Right cardiac atrium (tissue), 5 donors: ENCODE data around the gene TSC2. TPM values are rescaled to one million over a fixed set of nuclear protein-coding genes. Genes with fewer than 3 reads are reported as not detected.
A peak's percentile ranks its signal among the peaks of the same experiment; 100 is the strongest.

ENCODE experiments used
- ATAC-seq, 2 donors: fragments of 200-7000 bp; cut with Tn5 transposase; one replicate each; pipeline versions ENCODE4 v1.8.0 to v1.9.1; 2020; ENCODE audit warnings: moderate library complexity in 2 of 2, mild to moderate bottlenecking in 1 of 2
- DNase-seq, 3 donors: peaks; one replicate each; pipeline ENCODE4 v3.0.0-alpha.2; 2020
- H3K27ac ChIP-seq: one replicate; pipeline ENCODE4 v1.5.1; 2013; ENCODE audit warnings: mild to moderate bottlenecking, low read length, control low read depth, moderate library complexity
- H3K27me3 ChIP-seq: one replicate; pipeline ENCODE4 v1.6.1; 2013; ENCODE audit not compliant: control insufficient read depth, insufficient read depth
- H3K4me1 ChIP-seq: one replicate; pipeline ENCODE4 v1.6.1; 2013; ENCODE audit warnings: low read length; ENCODE audit not compliant: control insufficient read depth, insufficient read depth
- H3K4me3 ChIP-seq: one replicate; pipeline ENCODE4 v1.5.1; 2013; ENCODE audit warnings: low read length, control low read depth
- H3K9me3 ChIP-seq: one replicate; pipeline ENCODE4 v1.6.1; 2013; ENCODE audit warnings: low read length; ENCODE audit not compliant: control insufficient read depth
- WGBS: extraction: QIAGEN DNeasy Blood & Tissue Kit; methylation state at CpG from one replicate; pipeline ENCODE4 v1.1.7; 2013; 5-methylcytosine and 5-hydroxymethylcytosine counted together
- intact Hi-C, 4 donors: fragments of 100-400 bp; cut with DNase I; formaldehyde crosslinking; loops; one replicate each; pipeline versions ENCODE4 v1.11.0 to v1.14.0; 2022 to 2023
- long read RNA-seq, 4 donors: library from polyadenylated mRNA; unstranded; transcript quantifications; one replicate each; pipeline ENCODE4 v2.0.0, GENCODE V29; 2020 to 2021
- polyA plus RNA-seq: library from polyadenylated mRNA; stranded (reverse); fragments of 200-250 nt; gene quantifications from one replicate; pipeline ENCODE4 v1.2.3, GENCODE V29; 2013
- total RNA-seq, 4 donors: library from RNA; stranded (reverse); fragmentation: NEBNext Ultra II Directional; extraction: Animal tissue kit (Norgen Biotek cat#: 25700); gene quantifications; one replicate each; pipeline ENCODE4 v1.2.1, GENCODE V29; 2021
- donor health status: healthy with polysubstance abuse.
- donor health status: DM: no; HTN: yes; CAD: no.
- donor health status: DM: no; HTN: no; CAD: no.
- donor health status: DM: no; HTN: yes; CAD: no; lungs with severe emphysema.
- donor health status: DM: yes; HTN: yes; CAD: no.

The TSC2 gene
- total RNA-seq (10 to 100 TPM; 67.3 to 72.4 (median 69.4) TPM), polyA plus RNA-seq (34.7 TPM)
- long read RNA-seq, donor 1, full-length matches to known transcripts, result 5 of 62 reads
- long read RNA-seq, donor 1, partial matches to known transcripts, result 45 of 62 reads
- long read RNA-seq, donor 1, other reads (novel, unspliced or antisense), result 12 of 62 reads
- long read RNA-seq, donor 2, full-length matches to known transcripts, result 11 of 38 reads
- long read RNA-seq, donor 2, partial matches to known transcripts, result 17 of 38 reads
- long read RNA-seq, donor 2, other reads (novel, unspliced or antisense), result 10 of 38 reads
- long read RNA-seq, donor 3, full-length matches to known transcripts, result 20 of 67 reads
- long read RNA-seq, donor 3, partial matches to known transcripts, result 32 of 67 reads
- long read RNA-seq, donor 3, other reads (novel, unspliced or antisense), result 15 of 67 reads
- long read RNA-seq, donor 4, full-length matches to known transcripts, result 9 of 39 reads
- long read RNA-seq, donor 4, partial matches to known transcripts, result 23 of 39 reads
- long read RNA-seq, donor 4, other reads (novel, unspliced or antisense), result 7 of 39 reads

DNA sequence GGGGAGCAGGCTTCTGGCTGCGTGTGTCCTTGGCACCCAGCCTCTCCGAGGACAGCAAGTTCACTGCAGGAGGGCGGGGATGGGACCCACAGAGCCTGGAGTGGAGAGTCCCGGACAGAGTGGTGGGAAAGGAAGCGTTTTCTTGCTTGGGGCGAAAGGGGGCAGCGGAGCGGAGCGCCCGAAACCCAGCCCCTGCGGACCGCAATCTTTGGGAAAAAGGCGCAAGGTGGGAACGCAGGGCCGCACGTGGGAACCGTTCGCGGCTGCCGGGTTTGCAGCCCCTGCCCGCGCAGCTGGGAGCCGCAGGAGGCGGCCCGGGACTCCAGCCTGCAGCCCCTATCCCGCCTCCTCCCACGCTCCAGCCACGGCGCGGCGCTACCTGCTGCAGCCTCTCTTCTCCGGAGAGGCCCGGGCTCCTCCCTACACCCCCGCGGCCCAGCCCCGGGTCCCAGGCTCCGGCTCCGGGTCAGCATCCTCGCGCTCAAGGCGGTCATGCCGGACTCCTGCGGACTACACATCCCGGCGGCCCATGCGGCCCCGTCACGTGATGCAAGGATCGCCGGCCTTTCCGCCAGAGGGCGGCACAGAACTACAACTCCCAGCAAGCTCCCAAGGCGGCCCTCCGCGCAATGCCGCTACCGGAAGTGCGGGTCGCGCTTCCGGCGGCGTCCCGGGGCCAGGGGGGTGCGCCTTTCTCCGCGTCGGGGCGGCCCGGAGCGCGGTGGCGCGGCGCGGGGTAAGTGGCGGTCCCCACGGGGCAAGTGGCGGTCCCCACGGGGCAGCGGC lies at the start of gene TSC2, which contains the start of gene NTHL1:
TSS of gene TSC2 (plus strand) at position 656 of the 786 bp plus-strand sequence. CDS start 631 bp downstream, outside the sequence.
TSS of gene NTHL1 (minus strand) at position 505 of the 786 bp plus-strand sequence. CDS start at position 494, 11 bp downstream.
- Histone ChIP-seq H3K27ac (peak within 1 kb of the TSS; percentile 44), H3K9me3 (no peaks in the 10 kb centered on the region), H3K4me1 (peaks cover 4% of the 10 kb centered on the region), H3K4me3 (peak within 1 kb of the TSS; percentile 91), H3K27me3 (no peaks in the 10 kb centered on the region)
- WGBS, result under 1% methylated on average over 81 of the region's 81 CpGs
- peak; percentile 82 to 95 for ATAC-seq
- DNase-seq, result peak; percentile 97 to 99 (median 98)
- intact Hi-C loops, result no loop called here

DNA sequence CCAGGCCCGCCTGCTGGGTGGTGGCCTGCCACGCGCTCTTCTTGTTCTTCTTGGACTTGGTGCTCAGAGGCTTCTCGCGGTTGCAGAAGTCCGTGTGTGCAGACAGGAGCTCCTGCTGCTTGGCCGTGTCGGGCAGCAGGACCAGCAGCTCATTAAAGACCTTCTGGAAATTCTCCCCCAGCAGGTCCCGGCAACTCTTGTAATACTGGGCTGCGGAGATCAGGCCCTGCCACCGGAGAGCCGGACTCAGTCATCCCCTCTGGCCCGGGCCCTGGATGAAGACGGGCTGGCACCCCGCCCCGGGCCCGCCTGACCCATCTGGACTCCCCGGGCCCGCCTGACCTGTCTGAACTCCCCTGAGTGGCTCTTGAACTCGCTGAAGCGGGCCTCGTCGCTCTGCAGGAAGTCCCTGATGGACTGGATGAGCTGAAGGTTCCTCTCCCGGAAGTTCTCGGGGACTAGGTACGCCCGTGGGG lies 49.4 kb upstream of the TSC2 start:
- Histone ChIP-seq H3K4me3 (no peak overlapping the region), H3K4me1 (peaks cover 2% of the 10 kb centered on the region), H3K9me3 (no peaks in the 10 kb centered on the region), H3K27ac (no peak overlapping the region), H3K27me3 (no peaks in the 10 kb centered on the region)
- WGBS, result 93% methylated on average over 27 of the region's 27 CpGs
- peak in 2 of 3 donors; percentile 50 to 52 for DNase-seq
- ATAC-seq, result no peak
- intact Hi-C loops, result no loop called here

DNA sequence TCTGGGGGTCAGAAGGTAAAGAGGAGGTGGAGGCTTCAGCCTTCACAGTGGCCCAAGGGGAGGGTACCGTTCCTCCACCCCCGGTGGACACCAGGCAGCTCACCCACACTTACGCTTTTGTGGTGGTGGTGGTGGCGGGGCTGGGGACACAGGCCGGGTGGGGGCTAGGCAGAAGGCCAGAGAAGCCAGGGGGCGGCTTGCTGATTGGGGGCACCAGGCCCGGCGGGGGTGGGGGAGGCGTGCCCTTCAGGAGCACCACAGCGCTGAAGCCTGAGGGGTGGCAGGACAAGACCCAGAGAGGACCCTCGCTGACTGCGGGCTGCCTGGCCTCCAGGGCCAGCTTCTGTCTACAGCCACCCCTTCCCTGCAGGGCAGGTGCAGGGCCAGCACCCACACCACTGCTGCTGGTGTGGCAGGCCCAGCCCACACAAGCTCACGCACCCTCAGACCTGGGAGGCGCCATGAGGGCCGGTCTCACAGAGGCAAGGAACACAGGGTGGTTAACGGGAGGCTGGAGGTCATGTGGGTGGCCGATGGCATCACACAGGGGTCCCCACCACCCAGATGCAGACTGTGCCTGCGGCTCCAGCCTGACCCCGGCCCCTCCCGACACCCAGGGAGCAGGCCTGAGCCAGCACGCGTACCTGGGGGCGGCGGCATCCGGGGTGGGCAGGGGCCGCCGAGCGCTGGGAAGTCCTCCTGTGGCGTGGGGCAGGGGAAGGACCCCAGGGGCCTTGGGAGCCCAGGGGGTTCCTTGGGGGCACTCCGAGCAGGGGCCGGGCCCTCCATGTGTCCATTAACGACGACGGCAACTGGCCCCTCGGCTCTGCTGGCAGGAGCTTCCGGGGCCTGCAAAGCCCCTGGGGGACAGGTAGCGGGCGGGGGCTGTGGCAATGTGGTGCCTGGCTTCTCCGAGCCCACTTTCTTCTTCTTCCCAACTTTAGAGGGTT lies 48.7 kb upstream of the TSC2 start:
- no peaks in the 10 kb centered on the region for H3K9me3 ChIP-seq
- peak in 2 of 3 donors; percentile 57 to 62 for DNase-seq
- ATAC-seq, result no peak
- intact Hi-C loops, result no loop called here
- WGBS, result 93% methylated on average over 39 of the region's 39 CpGs
- H3K4me1 ChIP-seq, result peaks cover 2% of the 10 kb centered on the region
- H3K4me3 ChIP-seq, result no peak overlapping the region
- no peaks in the 10 kb centered on the region for H3K27me3 ChIP-seq
- no peak overlapping the region for H3K27ac ChIP-seq

- Histone ChIP-seq H3K27me3 (no peaks in the 10 kb centered on the region), H3K9me3 (no peaks in the 10 kb centered on the region), H3K4me1 (peaks cover 2% of the 10 kb centered on the region), H3K27ac (no peak overlapping the region), H3K4me3 (no peak overlapping the region)
- ATAC-seq (no peak), DNase-seq (peak in 1 of 3 donors; percentile 53)
- 85% methylated on average over 28 of the region's 28 CpGs for WGBS
- intact Hi-C loops, result loop anchor here in 1 of 4 donors (5.0 kb wide), 1 partner anchor 152 kb away; no protein-coding TSS in a partner anchor
These were observed 47.8 kb upstream of the TSC2 start for GRCh38 chr16:1999866-2000514.

- Histone ChIP-seq H3K4me3 (no peak overlapping the region), H3K27ac (no peak overlapping the region), H3K9me3 (no peaks in the 10 kb centered on the region), H3K27me3 (no peaks in the 10 kb centered on the region), H3K4me1 (peaks cover 2% of the 10 kb centered on the region)
- no peak for ATAC-seq
- intact Hi-C loops, result loop anchor here in 1 of 4 donors (5.0 kb wide), 1 partner anchor 151 kb away; no protein-coding TSS in a partner anchor
- WGBS, result 94% methylated on average over 19 of the region's 19 CpGs
- peak in 2 of 3 donors; percentile 40 to 50 for DNase-seq
These were observed 46.8 kb upstream of the TSC2 start for GRCh38 chr16:2001035-2001434.

- WGBS, result 94% methylated on average over 53 of the region's 53 CpGs
- Histone ChIP-seq H3K4me1 (peaks cover 2% of the 10 kb centered on the region), H3K9me3 (no peaks in the 10 kb centered on the region), H3K27ac (no peak overlapping the region), H3K27me3 (no peaks in the 10 kb centered on the region), H3K4me3 (no peak overlapping the region)
- intact Hi-C loops, result loop anchor here in 1 of 4 donors (5.0 kb wide), 1 partner anchor 151 kb away; no protein-coding TSS in a partner anchor
- peak in 2 of 3 donors; percentile 47 to 51 for DNase-seq
- ATAC-seq, result no peak
These were observed 46.1 kb upstream of the TSC2 start for GRCh38 chr16:2001456-2002355.

GRCh38 chr16:2002406-2003230 lies 45.2 kb upstream of the TSC2 start:
- Histone ChIP-seq H3K27ac (no peak overlapping the region), H3K4me1 (peaks cover 4% of the 10 kb centered on the region), H3K9me3 (no peaks in the 10 kb centered on the region), H3K27me3 (no peaks in the 10 kb centered on the region), H3K4me3 (no peak overlapping the region)
- intact Hi-C loops, result loop anchor here in 1 of 4 donors (5.0 kb wide), 1 partner anchor 150 kb away; no protein-coding TSS in a partner anchor
- DNase-seq (peak in 1 of 3 donors; percentile 65), ATAC-seq (no peak)
- 90% methylated on average over 47 of the region's 47 CpGs for WGBS

DNA sequence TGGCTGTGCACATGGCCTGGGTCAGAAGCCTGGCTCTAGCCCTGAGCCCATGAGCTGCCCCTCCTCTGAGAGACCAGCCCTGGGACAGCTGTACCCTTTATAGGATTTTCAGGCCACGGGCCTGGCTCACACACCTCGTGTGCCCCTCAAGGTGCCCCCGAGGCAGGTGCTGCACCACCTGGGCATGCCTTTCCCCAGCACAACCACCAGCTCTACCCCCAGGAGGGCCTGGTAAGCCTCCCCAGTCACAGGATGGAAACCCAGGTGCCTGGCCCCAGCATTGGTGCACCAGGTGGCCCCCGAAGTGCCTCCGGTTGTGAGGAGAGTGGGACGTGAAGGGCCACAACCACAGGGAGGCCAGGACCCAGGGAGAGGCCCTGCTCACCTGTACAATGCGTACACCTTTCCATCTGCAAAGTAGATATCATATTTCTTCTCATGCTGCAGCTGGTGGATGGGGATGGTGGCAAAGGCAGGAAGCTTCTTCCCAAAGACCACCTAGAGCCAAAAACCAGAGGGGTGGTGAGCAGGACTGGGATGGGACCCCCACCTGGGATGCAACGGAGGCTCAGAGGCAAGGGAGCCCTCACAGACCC lies 44.5 kb upstream of the TSC2 start:
- DNase-seq (no peak), ATAC-seq (no peak)
- H3K9me3 ChIP-seq, result no peaks in the 10 kb centered on the region
- intact Hi-C loops, result loop anchor here in 1 of 4 donors (5.0 kb wide), 1 partner anchor 149 kb away; no protein-coding TSS in a partner anchor
- H3K4me1 ChIP-seq, result peaks cover 8% of the 10 kb centered on the region
- H3K4me3 ChIP-seq, result no peak overlapping the region
- no peaks in the 10 kb centered on the region for H3K27me3 ChIP-seq
- H3K27ac ChIP-seq, result no peak overlapping the region
- whole genome bisulfite sequencing, result 81% methylated on average over 8 of the region's 8 CpGs
